MM.1S (cell line): ENCODE data around the gene ARPC5.

Source experiments
- DNase-seq: peaks from one replicate; pipeline ENCODE4 v3.0.0-alpha.2; 2015
- H2AFZ ChIP-seq: fragments of 300-600 bp; sonication (generic); 2 replicates; pipeline ENCODE4 v1.6.0; 2016; ENCODE audit warnings: antibody characterized with exemption, low read length
- H3F3A ChIP-seq: fragments of 300-600 bp; sonication (generic); 2 replicates; pipeline ENCODE4 v1.6.1; 2016; ENCODE audit warnings: mild to moderate bottlenecking, antibody characterized with exemption, low read length, moderate library complexity, mixed read lengths; ENCODE audit not compliant: insufficient read depth
- H3K27ac ChIP-seq: fragments of 300-600 bp; sonication (generic); 2 replicates; pipeline ENCODE4 v1.5.1; 2016; ENCODE audit warnings: mild to moderate bottlenecking, low read length
- H3K27me3 ChIP-seq: fragments of 300-600 bp; sonication (generic); replicated peaks from 2 replicates; pipeline ENCODE4 v1.6.0; 2016; ENCODE audit warnings: low read length; ENCODE audit not compliant: insufficient read depth
- H3K36me3 ChIP-seq: fragments of 300-600 bp; sonication (generic); replicated peaks from 2 replicates; pipeline ENCODE4 v1.6.1; 2016; ENCODE audit warnings: mild to moderate bottlenecking, low read length, mixed read lengths; ENCODE audit not compliant: insufficient read depth
- H3K4me1 ChIP-seq: fragments of 300-600 bp; sonication (generic); 2 replicates; pipeline ENCODE4 v1.6.1; 2016; ENCODE audit warnings: low read length, mixed read lengths
- H3K4me2 ChIP-seq: fragments of 300-600 bp; sonication (generic); 2 replicates; pipeline ENCODE4 v1.6.0; 2016; ENCODE audit warnings: low read depth, low read length
- H3K4me3 ChIP-seq: fragments of 300-600 bp; sonication (generic); 2 replicates; pipeline ENCODE4 v1.5.1; 2016; ENCODE audit warnings: low read length, mixed read lengths
- H3K79me2 ChIP-seq: fragments of 300-600 bp; sonication (generic); 2 replicates; pipeline ENCODE4 v1.6.1; 2016; ENCODE audit warnings: mixed run types, low read length, mixed read lengths
- H3K9ac ChIP-seq: fragments of 300-600 bp; sonication (generic); 2 replicates; pipeline ENCODE4 v1.6.1; 2016; ENCODE audit warnings: low read length, mixed read lengths
- H3K9me2 ChIP-seq: fragments of 300-600 bp; sonication (generic); replicated peaks from 2 replicates; pipeline ENCODE4 v1.6.1; 2016; ENCODE audit warnings: mild to moderate bottlenecking, low read length, mixed read lengths; ENCODE audit not compliant: insufficient read depth
- H3K9me3 ChIP-seq: fragments of 300-600 bp; sonication (generic); replicated peaks from 2 replicates; pipeline ENCODE4 v1.6.1; 2016; ENCODE audit warnings: mild to moderate bottlenecking, low read length, mixed read lengths; ENCODE audit not compliant: insufficient read depth
- H4K20me1 ChIP-seq: fragments of 300-600 bp; sonication (generic); 2 replicates; pipeline ENCODE4 v1.6.1; 2016; ENCODE audit warnings: mild to moderate bottlenecking, low read length, moderate library complexity, mixed read lengths; ENCODE audit not compliant: insufficient read depth
- CTCF ChIP-seq: fragments of 300-600 bp; sonication (generic); IDR thresholded peaks from 2 replicates; pipeline ENCODE4 v1.5.1; 2016; ENCODE audit warnings: antibody characterized with exemption, low read length, mixed read lengths
- EZH2 ChIP-seq: fragments of 300-600 bp; sonication (generic); optimal IDR thresholded peaks from 2 replicates; pipeline ENCODE3; 2017; ENCODE audit warnings: low read depth, mild to moderate bottlenecking, antibody characterized with exemption, low read length, mixed read lengths
- EZH2phosphoT487 ChIP-seq: fragments of 300-600 bp; sonication (generic); IDR thresholded peaks from 2 replicates; pipeline ENCODE4 v1.6.1; 2018; ENCODE audit warnings: antibody characterized with exemption, low read length

Gene ARPC5

DNA sequence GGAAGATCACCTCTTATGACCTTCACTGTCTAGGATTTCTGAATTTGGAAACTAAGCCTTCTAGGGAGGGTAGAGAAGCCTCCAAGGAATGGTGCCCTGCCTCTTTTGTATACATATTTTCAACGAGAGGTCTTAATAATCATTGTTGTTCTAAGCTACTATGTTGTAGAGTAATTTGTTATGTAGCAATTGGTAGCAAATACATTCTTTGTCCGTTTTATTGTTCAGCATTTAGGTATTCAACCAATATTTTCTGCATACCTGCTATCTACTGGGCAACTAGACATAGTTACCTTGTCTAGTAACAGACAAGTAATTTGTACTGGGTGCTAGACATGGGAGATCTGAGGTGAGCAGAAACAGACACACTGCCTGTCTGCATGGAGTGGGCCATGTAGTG is 24.6 kb downstream of the ARPC5 start:
- DNase-seq, result no peak
- no peaks in the 10 kb centered on the region for H3K79me2 ChIP-seq
- H3K9ac ChIP-seq, result no peak overlapping the region
- no peaks in the 10 kb centered on the region for H3K9me2 ChIP-seq
- no peak overlapping the region for H2AFZ ChIP-seq
- TF ChIP-seq EZH2phosphoT487 (no peak), EZH2 (no peak), CTCF (no peak)
- H3K9me3 ChIP-seq, result no peaks in the 10 kb centered on the region
- no peaks in the 10 kb centered on the region for H3F3A ChIP-seq
- H3K4me3 ChIP-seq, result no peak overlapping the region
- no peak overlapping the region for H3K4me2 ChIP-seq
- no peaks in the 10 kb centered on the region for H3K36me3 ChIP-seq
- no peaks in the 10 kb centered on the region for H4K20me1 ChIP-seq
- peaks cover 6% of the 10 kb centered on the region; the same call in 1 of the 2 replicates for H3K4me1 ChIP-seq
- no peak overlapping the region for H3K27ac ChIP-seq
- H3K27me3 ChIP-seq, result no peaks in the 10 kb centered on the region

GRCh38 chr1:183609759-183610452 is 25.7 kb downstream of the ARPC5 start:
- Histone ChIP-seq H3K79me2 (no peaks in the 10 kb centered on the region), H3K4me1 (peaks cover 6% of the 10 kb centered on the region; the same call in 1 of the 2 replicates), H3K9me3 (no peaks in the 10 kb centered on the region), H3K36me3 (no peaks in the 10 kb centered on the region), H3K4me2 (no peak overlapping the region), H3F3A (no peaks in the 10 kb centered on the region), H4K20me1 (no peaks in the 10 kb centered on the region), H3K27ac (no peak overlapping the region), H2AFZ (no peak overlapping the region), H3K4me3 (no peak overlapping the region), H3K27me3 (no peaks in the 10 kb centered on the region), H3K9ac (no peak overlapping the region), H3K9me2 (no peaks in the 10 kb centered on the region)
- DNase-seq, result no peak
- no peak for TF ChIP-seq EZH2
- TF ChIP-seq EZH2phosphoT487, result no peak
- TF ChIP-seq CTCF, result no peak

- Histone ChIP-seq H3K36me3 (no peaks in the 10 kb centered on the region), H3F3A (no peaks in the 10 kb centered on the region), H3K27ac (no peak overlapping the region), H3K9me2 (no peaks in the 10 kb centered on the region), H3K27me3 (no peaks in the 10 kb centered on the region), H3K9me3 (no peaks in the 10 kb centered on the region), H3K4me1 (peaks cover 12% of the 10 kb centered on the region), H2AFZ (no peak overlapping the region), H3K4me2 (no peak overlapping the region), H4K20me1 (no peaks in the 10 kb centered on the region), H3K4me3 (no peak overlapping the region), H3K79me2 (no peaks in the 10 kb centered on the region), H3K9ac (no peak overlapping the region)
- TF ChIP-seq EZH2phosphoT487 (no peak), CTCF (peak; percentile 38), EZH2 (no peak)
- DNase-seq, result no peak
These were observed 26.3 kb downstream of the ARPC5 start for GRCh38 chr1:183609313-183609712.
